Heart left ventricle (tissue), 13 donors: ENCODE results near the gene EBF4.

Source experiments
- POLR2A ChIP-seq, 2 donors: fragments of 450-650 bp; IDR thresholded peaks; one replicate each; pipeline ENCODE4 v1.6.1; 2017; ENCODE audit warnings: antibody characterized with exemption in 2 of 2, mild to moderate bottlenecking in 2 of 2, moderate library complexity in 2 of 2
- TF ChIP-seq, protein P1 (sequence below), 12 donors: fragments of 200-600 bp; sonication (generic) in 4 of 12; IDR thresholded peaks; one replicate each; pipeline versions ENCODE4 v1.5.0 to v1.8.0; 2018 to 2022; ENCODE audit warnings: antibody characterized with exemption in 12 of 12, mild to moderate bottlenecking in 5 of 12
- donor health status: ischemic (EF 13 %, LVEDD 7.1; RV severe dilation, severe dysfunction).
- donor health status: DM: no; HTN: yes; CAD: no.
- donor health status: DM: no; HTN: no; CAD: no.
- donor health status: ischemic (EF 25% LVEDD 6.9; RV normal size, moderate dysfunction).
- donor health status: ischemic (EF 25% LVEDD 5.7; RV mildly dilated, moderate dysfunction).
- donor health status: ischemic (EF 35%, LVEDD 5.7; RV mildly dilated, moderate dysfunction).
- donor health status: nonischemic (EF 11% LVEDD 7.7; RV severe dilation, severe dysfunction).
- donor health status: DM: yes; HTN: yes; CAD: no.
- donor health status: PGD.
- donor health status: ischemic (EF 29% LVEDD 5.4; RV normal size, mild dysfunction).
- donor health status: nonischemic (EF 23%, LVEDD 6.1; RV moderate dilation, normal function).

DNA sequence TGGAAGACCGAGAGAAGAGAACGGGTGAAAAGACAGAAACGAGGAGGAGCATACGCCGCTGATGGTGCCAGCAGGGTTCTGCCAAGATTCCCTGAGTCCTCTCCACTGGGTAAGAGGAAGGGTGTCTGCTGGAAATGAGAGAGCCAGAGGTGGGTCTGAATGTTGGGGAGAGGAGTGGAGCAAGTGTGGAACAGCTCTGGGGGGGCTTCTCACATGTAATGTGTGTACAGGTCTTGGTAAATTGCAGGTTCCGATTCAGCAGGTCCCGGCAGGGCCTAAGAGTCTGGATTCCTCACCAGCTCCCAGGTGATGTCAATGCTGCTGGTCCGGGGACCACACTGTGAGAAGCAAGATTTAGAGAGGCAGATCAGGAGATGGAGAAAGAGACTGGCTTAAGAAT, 1.5 kb upstream of the EBF4 start:
- TF ChIP-seq, protein P1, sequence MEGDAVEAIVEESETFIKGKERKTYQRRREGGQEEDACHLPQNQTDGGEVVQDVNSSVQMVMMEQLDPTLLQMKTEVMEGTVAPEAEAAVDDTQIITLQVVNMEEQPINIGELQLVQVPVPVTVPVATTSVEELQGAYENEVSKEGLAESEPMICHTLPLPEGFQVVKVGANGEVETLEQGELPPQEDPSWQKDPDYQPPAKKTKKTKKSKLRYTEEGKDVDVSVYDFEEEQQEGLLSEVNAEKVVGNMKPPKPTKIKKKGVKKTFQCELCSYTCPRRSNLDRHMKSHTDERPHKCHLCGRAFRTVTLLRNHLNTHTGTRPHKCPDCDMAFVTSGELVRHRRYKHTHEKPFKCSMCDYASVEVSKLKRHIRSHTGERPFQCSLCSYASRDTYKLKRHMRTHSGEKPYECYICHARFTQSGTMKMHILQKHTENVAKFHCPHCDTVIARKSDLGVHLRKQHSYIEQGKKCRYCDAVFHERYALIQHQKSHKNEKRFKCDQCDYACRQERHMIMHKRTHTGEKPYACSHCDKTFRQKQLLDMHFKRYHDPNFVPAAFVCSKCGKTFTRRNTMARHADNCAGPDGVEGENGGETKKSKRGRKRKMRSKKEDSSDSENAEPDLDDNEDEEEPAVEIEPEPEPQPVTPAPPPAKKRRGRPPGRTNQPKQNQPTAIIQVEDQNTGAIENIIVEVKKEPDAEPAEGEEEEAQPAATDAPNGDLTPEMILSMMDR (IDR thresholded peaks at IDR 0.05): no peak
- TF ChIP-seq POLR2A (IDR thresholded peaks at IDR 0.05): no peak
